Body of pancreas (tissue), 4 donors: ENCODE measurements around the gene CEP120.

ENCODE experiments used
- CTCF ChIP-seq, 7 experiments: fragments of 450-650 bp in 4 of 7; fragments of 200-600 bp in 3 of 7; sonication (generic) in 3 of 7; IDR thresholded peaks; one replicate each; pipeline ENCODE4 v1.5.1; 2016 to 2019; ENCODE audit warnings: antibody characterized with exemption in 7 of 7
- POLR2A ChIP-seq, 3 donors: fragments of 450-650 bp; IDR thresholded peaks; one replicate each; pipeline ENCODE4 v1.6.1; 2016; ENCODE audit warnings: antibody characterized with exemption in 3 of 3, mild to moderate bottlenecking in 2 of 3

- TF ChIP-seq CTCF (IDR thresholded peaks at IDR 0.05) = no peak
- no peak for TF ChIP-seq POLR2A (IDR thresholded peaks at IDR 0.05)
Observed at GRCh38 chr5:123297198-123297831, 125.9 kb downstream of the CEP120 start.
